Bronchial epithelial cell (primary cell): ENCODE results near the gene NUDT9. TPM values are rescaled to one million over a fixed set of nuclear protein-coding genes. Genes with fewer than 3 reads are reported as not detected.
"Not testable (repeated sequence)": the region's sequence is repeated elsewhere in the genome, so short reads cannot be mapped to it uniquely, and the experiment has no call there.

Experiments used
- DNase-seq: peaks from one replicate; pipeline ENCODE4 v3.0.0-alpha.2; 2010; ENCODE audit warnings: low read depth
- FAIRE-seq: peaks from 2 replicates; lab custom pipeline; 2011; peaks lifted over from hg19 to GRCh38; lab: Jason Lieb, UNC
- H3K27me3 ChIP-seq: 2 replicates; pipeline ENCODE4 v1.5.1; 2011; ENCODE audit warnings: low read length; ENCODE audit not compliant: control insufficient read depth, insufficient read depth
- H3K36me3 ChIP-seq: 2 replicates; pipeline ENCODE4 v1.5.1; 2011; ENCODE audit warnings: low read length; ENCODE audit not compliant: control insufficient read depth, insufficient read depth
- H3K4me3 ChIP-seq: 2 replicates; pipeline ENCODE4 v1.5.1; 2011; ENCODE audit warnings: mild to moderate bottlenecking, low read depth, low read length, control low read depth
- total RNA-seq: library from RNA; depleted of rRNA; stranded (reverse); fragments of >200 nt; gene quantifications from 2 replicates; pipeline ENCODE4 v1.2.1, GENCODE V29; 2014
- TF ChIP-seq, protein P1 (sequence below): IDR thresholded peaks from 2 replicates; pipeline ENCODE4 v1.5.1; 2011; ENCODE audit warnings: mild to moderate bottlenecking, moderate library complexity, low read length, control low read depth, inconsistent platforms; ENCODE audit not compliant: insufficient read depth, severe bottlenecking

The NUDT9 gene
- total RNA-seq, 1 donor from 2014 or later, result 19.0 TPM

DNA sequence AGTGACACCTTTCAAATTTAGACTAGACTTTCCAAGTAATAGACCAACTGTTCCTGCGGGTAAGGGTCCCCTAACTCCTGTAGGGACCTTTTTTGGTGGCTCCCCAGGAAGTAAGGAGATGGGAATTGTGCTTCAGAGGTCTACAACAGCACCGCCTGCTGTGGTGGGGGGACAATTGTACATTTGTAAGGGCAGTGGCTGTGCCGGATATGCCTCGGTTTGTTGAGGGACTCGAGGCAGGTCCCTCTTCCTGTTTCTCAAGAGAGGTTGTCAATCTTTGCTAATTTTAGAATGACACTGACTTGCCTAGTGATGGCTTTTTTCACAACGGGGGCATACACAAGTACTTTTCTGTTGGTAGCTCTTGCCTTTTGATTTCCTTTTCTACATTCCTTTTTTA is 15.9 kb upstream of the NUDT9 start:
- DNase-seq (no peak), FAIRE-seq (no peak)
- Histone ChIP-seq H3K27me3 (no peaks in the 10 kb centered on the region), H3K4me3 (no peak overlapping the region), H3K36me3 (no peaks in the 10 kb centered on the region)
- TF ChIP-seq, protein P1, sequence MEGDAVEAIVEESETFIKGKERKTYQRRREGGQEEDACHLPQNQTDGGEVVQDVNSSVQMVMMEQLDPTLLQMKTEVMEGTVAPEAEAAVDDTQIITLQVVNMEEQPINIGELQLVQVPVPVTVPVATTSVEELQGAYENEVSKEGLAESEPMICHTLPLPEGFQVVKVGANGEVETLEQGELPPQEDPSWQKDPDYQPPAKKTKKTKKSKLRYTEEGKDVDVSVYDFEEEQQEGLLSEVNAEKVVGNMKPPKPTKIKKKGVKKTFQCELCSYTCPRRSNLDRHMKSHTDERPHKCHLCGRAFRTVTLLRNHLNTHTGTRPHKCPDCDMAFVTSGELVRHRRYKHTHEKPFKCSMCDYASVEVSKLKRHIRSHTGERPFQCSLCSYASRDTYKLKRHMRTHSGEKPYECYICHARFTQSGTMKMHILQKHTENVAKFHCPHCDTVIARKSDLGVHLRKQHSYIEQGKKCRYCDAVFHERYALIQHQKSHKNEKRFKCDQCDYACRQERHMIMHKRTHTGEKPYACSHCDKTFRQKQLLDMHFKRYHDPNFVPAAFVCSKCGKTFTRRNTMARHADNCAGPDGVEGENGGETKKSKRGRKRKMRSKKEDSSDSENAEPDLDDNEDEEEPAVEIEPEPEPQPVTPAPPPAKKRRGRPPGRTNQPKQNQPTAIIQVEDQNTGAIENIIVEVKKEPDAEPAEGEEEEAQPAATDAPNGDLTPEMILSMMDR, result no peak

DNA sequence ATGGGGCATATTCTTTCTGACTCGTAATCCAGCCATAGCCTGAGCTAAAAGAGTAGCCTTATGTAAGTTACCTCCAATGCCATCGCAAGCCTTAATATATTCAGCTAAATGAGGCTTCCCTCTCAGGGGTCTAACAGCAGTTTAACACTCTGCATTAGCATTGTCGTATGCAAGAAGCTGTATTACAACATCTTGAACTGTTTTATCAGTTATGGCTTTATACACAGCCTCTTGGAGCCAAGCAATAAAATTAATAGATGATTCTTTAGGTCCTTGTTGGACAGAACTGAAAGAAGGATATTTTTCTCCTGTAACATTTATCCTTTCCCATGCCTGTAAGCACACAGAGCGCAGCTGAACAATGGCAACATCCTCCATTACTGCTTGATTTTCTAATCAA is 15.5 kb upstream of the NUDT9 start:
- H3K36me3 ChIP-seq, FAIRE-seq, DNase-seq, H3K27me3 ChIP-seq, H3K4me3 ChIP-seq: not testable (repeated sequence)

DNA sequence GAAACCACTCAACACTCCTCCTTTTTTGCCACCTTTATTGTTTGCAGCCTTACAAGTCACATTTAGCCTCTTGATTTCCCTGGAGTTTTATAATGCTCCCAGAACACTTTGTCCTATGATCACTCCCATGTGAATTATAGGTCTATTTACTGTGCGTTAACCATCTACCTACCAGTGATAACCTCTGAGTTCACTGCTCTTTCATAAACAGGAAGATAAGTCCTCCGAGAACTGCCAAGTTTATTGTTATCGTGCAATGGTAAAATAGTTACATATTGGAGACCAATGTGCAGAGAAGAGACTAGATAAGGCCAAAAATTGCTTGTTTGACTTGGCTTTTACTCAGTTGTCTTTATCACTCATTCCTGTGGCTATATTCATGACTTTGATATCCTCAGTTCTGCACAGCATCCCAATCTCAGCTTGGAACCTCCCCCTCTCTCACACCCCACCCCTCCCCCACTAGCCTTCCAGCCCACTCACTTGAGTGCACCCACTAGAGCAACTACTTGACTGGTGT is 12.9 kb upstream of the NUDT9 start:
- H3K27me3 ChIP-seq, result no peaks in the 10 kb centered on the region
- no peak for DNase-seq
- H3K4me3 ChIP-seq, result no peak overlapping the region
- FAIRE-seq, result no peak
- TF ChIP-seq, protein P1, result no peak
- H3K36me3 ChIP-seq, result no peaks in the 10 kb centered on the region

DNA sequence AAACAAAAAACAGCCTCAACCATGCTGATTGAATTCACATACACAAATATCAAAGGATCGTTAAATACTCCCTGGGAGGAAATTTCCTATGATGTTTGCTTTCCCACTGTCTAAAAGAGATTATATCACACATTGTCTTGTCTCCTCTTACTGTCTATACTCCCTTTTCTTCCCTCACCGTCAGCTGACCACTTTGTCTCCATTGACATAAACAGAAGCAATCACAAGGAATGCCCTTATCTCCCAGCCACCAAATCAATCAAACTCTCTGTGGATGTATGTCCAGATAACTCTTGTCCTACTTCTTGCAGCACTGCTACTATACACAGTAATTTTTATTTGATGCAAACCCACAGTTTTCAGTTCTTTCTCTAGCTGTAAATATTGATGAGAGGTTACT is 12.2 kb upstream of the NUDT9 start:
- FAIRE-seq (no peak), DNase-seq (no peak)
- TF ChIP-seq, protein P1, result no peak
- no peaks in the 10 kb centered on the region for H3K27me3 ChIP-seq
- H3K36me3 ChIP-seq, result no peaks in the 10 kb centered on the region
- H3K4me3 ChIP-seq, result no peak overlapping the region

DNA sequence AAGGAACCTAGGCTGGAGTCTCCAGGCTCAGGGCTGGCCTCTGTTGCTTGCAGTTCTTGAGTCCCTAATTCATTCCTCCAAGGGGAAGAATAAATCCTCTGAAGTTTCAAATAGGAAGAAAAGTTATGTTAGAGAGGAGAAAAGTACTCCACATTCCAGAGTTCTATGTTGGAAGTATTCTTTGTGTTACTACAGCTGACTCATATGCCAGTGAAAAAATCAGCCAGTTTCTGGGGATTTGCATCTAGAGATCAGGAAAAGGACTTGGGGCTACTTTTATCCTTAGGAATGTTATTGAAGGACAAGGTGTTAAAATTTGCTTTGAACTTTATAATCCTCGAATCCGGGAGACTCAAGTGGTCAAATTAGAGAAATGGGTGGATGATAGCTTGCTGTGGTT is 11.7 kb upstream of the NUDT9 start:
- FAIRE-seq (no peak), DNase-seq (no peak)
- Histone ChIP-seq H3K36me3 (no peaks in the 10 kb centered on the region), H3K4me3 (no peak overlapping the region), H3K27me3 (no peaks in the 10 kb centered on the region)
- TF ChIP-seq, protein P1, result no peak

DNA sequence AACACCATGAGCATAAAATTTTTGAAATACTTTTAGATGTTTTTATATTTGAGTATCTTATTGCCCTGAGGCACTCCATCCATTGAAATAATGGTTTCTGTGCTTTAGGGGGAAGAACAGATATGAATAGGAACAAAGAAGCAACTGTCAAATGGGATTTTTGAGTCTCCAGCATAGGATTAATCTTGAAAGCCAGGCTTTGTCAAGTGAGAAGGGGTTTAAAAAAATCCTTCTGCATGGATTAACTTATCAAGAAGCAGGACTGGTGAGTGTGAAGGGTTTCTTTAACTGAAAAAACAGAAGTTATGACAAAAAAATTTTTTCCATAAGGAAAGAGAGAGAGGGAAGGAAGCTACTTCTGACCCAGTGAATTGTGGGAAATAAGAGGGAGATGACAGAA is 7.6 kb upstream of the NUDT9 start:
- Histone ChIP-seq H3K36me3 (no peaks in the 10 kb centered on the region), H3K27me3 (no peaks in the 10 kb centered on the region), H3K4me3 (no peak overlapping the region)
- DNase-seq (no peak), FAIRE-seq (no peak)
- TF ChIP-seq, protein P1, result no peak
